ENCODE data around the gene C2orf81. TPM values are rescaled to one million over a fixed set of nuclear protein-coding genes. Genes with fewer than 3 reads are reported as not detected.

The C2orf81 gene
- 0.13 and 0.16 TPM in 2 replicates for total RNA-seq

DNA sequence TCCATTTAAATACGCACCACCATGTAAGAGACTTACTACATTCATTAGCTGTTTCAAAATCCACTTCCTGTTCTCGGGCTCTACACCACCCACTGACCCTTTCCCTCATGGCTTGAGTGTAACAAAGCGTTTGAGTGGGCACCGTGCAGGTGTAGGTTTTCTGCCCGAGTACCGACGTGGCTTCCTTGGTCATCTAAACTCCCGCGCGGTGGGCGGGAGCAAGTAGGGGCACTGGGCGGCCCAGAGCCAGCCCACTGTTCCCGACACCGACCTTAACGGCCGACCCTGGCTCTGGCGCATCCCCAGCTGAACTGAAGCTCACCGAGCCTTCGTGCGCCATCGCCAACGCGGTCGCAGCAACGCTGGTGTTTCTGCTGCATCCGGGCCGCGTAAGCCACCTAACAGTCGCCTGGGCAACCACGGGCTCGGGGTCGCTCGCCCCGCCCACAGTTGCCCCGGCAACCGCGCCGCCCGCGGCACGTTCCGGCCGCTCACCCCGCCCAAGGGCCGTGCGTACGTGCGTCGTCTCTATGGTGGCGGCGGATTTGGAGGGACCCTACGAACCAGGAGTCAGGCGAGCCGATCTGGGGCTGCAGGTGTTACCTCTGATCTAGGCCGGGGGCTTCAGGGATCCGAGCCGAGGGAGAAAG is at the start of gene C2orf81, which contains the start of gene WDR54:
Gene C2orf81, minus strand, starts transcription at position 399 of the 650 bp plus-strand sequence. Its CDS starts 59 bp downstream, at position 340.
Gene WDR54, plus strand, starts transcription at position 510 of the 650 bp plus-strand sequence. CDS start 424 bp downstream, outside the sequence.

DNA sequence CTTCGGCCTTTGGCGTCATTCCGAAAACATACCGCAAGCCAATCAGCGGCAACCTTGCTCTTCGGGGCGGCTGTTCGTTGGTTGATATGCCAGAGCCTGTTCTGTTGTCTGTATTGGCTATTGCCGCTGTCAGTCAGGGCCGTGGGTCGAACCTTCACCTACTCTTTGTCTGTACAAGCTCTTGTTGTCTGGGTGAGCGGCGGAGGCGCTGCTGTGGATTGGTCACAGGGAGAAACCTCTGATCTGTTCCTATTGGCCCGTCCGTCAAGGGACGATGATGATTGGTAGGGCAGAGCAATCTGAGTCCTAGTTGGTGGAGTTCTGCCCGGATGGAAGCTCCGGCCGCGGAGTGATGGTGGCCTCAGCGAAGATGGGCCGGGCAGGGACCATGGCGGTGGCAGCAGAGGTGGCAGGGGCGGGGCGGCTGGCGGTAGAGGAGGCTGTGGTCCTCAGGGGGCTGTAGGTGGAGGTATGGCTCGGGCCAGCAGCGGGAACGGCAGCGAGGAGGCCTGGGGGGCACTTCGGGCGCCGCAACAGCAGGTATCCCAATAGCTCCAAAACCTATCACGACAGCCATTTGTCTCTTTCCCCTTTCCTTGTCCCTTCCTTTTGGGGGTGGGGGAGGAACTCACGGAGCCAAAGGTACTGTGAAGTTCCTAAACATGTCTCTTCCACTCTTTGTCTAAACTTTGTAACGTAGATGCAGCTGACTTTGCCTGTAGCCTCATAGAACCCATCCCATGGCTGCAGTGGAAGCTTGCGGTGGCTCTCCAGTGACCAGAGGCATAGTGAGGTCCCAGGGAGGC is 36.9 kb upstream of the C2orf81 start, which contains the start of gene WBP1:
Gene WBP1, plus strand, starts transcription at position 307 of the 806 bp plus-strand sequence. Its CDS starts 165 bp downstream, at position 472.

DNA sequence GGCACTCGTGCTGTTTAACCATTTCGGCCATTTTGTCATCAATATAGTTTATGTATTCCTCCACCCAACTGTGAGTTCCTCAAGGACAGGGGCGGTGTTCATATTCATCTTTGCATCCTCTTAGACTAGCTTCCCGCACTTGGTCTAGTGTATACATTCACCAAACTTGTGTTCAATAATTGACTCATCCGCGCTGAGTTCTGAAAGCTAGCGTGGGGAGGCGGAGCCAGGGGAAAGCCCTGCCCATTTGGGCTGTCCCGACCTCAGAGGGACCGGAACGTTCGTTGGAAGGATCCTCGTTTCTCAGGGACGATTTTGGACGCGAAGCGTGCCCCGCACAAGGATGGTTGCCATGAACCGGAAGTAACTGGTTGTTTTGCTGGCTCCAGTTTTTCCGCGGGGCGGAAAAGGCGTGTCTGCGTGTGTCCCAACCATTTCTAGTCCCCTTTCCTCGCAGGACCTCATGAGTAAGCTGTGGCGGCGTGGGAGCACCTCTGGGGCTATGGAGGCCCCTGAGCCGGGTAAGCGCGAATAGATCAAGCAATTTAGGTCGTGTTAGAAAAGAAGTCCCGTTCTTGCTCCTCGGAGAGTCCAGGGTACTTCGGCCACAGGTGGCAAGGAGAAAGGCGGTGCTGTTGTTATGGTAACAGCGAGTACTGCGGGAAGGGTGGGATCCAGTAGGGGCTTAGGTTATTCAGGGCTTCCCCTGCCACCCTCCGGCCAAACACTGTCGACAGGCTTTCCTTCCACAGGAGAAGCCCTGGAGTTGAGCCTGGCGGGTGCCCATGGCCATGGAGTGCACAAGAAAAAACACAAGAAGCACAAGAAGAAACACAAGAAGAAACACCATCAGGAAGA is 33.5 kb upstream of the C2orf81 start, which contains the start of gene INO80B:
Gene INO80B, plus strand, starts transcription at position 434 of the 858 bp plus-strand sequence. Its CDS starts 30 bp downstream, at position 464.

DNA sequence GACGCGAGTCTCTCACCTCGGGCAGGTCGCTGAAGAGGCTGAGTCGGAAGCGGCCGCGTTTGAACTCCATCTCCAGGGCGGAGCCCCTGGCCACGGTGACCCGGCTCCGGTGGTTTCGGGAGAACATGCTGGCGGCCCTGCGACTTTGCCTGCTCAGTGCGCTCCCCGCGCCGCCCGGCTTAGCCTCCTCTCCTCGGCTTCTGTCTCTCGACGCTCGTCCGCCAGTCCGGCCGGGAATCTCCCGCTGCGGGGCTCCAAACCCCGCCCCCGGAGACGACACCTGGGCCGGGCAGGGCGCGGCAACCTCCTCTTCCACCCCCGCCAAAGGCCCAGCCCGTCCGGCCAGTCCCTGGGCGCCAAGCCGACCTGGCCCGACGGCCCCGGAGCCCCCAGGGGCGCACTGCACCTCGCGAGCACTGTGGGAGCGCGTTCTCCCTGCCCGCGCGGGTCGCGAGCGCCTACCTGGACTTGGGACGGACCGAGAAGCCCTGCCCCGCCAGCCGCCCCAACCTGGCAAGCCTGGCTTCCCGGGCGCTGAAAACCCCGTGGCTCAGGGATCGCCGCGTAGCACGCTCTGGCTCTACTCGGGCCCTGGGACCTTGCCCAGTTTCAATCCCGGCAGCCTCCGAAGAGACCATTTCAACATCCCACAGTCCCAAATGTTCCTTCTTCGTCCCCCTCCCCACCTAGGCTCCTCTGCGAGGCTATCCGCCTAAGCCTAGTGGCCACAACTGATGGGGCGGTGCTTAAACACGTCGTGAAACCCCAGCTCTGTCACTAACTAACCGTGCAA is 20.5 kb upstream of the C2orf81 start, which contains the start of gene RTKN:
Gene RTKN, minus strand, starts transcription at position 248 of the 793 bp plus-strand sequence. Its CDS starts 121 bp downstream, at position 127.

DNA sequence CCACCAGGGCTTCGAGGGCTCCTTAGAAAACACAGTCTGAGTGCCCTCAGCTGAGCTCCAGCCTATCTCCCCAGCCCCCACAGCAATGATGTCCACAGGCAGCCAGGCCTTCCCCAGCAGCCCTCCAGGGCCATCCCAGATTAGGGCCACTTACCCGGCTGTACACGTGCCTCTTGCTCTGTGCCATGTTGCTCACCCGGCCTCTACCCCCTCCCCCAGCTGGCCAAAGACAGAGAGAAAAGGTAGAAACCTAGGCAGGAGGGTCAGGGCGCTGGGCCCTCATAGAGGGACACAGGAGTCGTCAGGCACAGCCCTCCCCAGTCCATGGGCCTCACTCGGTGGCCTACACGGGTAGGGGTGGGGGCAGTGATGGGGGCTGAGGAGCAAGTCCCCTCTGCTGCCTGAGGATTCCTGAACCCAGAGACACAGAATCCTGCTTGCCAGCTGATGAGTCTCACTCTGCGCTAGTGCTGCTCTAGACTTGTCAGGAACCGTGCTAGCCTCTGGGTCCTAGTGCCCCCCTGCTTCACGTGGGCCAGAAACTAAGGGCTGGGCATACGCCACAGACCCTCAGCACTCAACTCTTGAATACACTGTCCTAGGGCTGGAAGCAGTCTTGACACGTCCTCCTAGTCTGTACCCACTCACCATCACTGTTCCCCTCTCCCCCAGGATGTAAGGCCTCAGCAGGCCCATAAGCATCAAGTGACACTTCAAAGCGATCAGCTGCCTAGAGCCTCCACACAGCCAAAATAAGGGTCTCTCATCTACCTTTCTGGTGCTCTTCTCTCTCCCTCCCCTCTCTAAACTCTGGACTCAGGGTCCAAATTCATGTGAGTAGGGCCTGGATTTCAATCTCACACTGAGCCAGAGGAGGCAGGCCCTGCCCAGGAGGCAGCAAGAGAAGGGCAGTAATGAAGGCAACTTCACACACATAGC is 41.3 kb downstream of the C2orf81 start, which contains the start of gene DCTN1:
Gene DCTN1, minus strand, starts transcription at position 461 of the 939 bp plus-strand sequence. Its CDS starts 274 bp downstream, at position 187.

Other genes starting within 250 kb of the C2orf81 start
- gene MOB1A, start 242.7 kb downstream of the C2orf81 start, total RNA-seq = 69.9 and 76.5 TPM in 2 replicates
- 66.2 and 90.8 TPM in 2 replicates for gene MTHFD2, start 223.0 kb downstream of the C2orf81 start, total RNA-seq
- 0.38 TPM in 1 of 2 replicates, not detected in the other for gene SLC4A5, start 78.2 kb downstream of the C2orf81 start, total RNA-seq
- 101 and 183 TPM in 2 replicates for gene DCTN1, start 41.3 kb downstream of the C2orf81 start, total RNA-seq
- 23.2 and 38.9 TPM in 2 replicates for gene WDR54, start 111 bp upstream of the C2orf81 start, total RNA-seq
- gene RTKN, start 20.3 kb upstream of the C2orf81 start, total RNA-seq = 3.2 and 30.9 TPM in 2 replicates
- 6.6 and 11.4 TPM in 2 replicates for gene INO80B, start 33.5 kb upstream of the C2orf81 start, total RNA-seq
- 25.9 and 49.3 TPM in 2 replicates for gene WBP1, start 36.8 kb upstream of the C2orf81 start, total RNA-seq
- gene MOGS, start 43.8 kb upstream of the C2orf81 start, total RNA-seq = 46.6 and 63.2 TPM in 2 replicates
- 36.4 and 43.2 TPM in 2 replicates for gene MRPL53, start 51.1 kb upstream of the C2orf81 start, total RNA-seq
- gene CCDC142, start 61.4 kb upstream of the C2orf81 start, total RNA-seq = 12.6 and 21.5 TPM in 2 replicates
- gene TTC31, start 61.5 kb upstream of the C2orf81 start, total RNA-seq = 6.0 and 12.3 TPM in 2 replicates
- gene LBX2, start 78.0 kb upstream of the C2orf81 start, total RNA-seq = 1.3 and 1.9 TPM in 2 replicates
- gene PCGF1, start 86.1 kb upstream of the C2orf81 start, total RNA-seq = 9.7 and 12.0 TPM in 2 replicates
- not detected in 2 replicates for gene TLX2, start 92.8 kb upstream of the C2orf81 start, total RNA-seq
- gene DQX1, start 104.6 kb upstream of the C2orf81 start, total RNA-seq = 0.16 TPM in 1 of 2 replicates, not detected in the other
- 92.4 and 104 TPM in 2 replicates for gene AUP1, start 108.1 kb upstream of the C2orf81 start, total RNA-seq
- 38.4 and 43.9 TPM in 2 replicates for gene HTRA2, start 108.3 kb upstream of the C2orf81 start, total RNA-seq
- 1.4 and 1.8 TPM in 2 replicates for gene LOXL3, start 132.3 kb upstream of the C2orf81 start, total RNA-seq
- 14.4 and 18.3 TPM in 2 replicates for gene DOK1, start 133.1 kb upstream of the C2orf81 start, total RNA-seq
- gene M1AP, start 226.7 kb upstream of the C2orf81 start, total RNA-seq = not detected in 2 replicates
- gene SEMA4F, start 232.6 kb upstream of the C2orf81 start, total RNA-seq = 2.3 and 7.0 TPM in 2 replicates